Osteocyte (in vitro differentiated cells): ENCODE results near the gene CDH13. TPM values are rescaled to one million over a fixed set of nuclear protein-coding genes. Genes with fewer than 3 reads are reported as not detected.

Source experiments
- DNase-seq: peaks from one replicate; pipeline ENCODE4 v3.0.0; 2021; ENCODE audit warnings: mixed read lengths; ENCODE audit not compliant: unreplicated experiment; ENCODE audit errors: extremely low spot score
- H3K27ac Mint-ChIP-seq: one replicate; pipeline ENCODE4 v1.8.0; 2021; ENCODE audit warnings: mild to moderate bottlenecking, mixed read lengths; ENCODE audit not compliant: unreplicated experiment
- H3K27me3 Mint-ChIP-seq: one replicate; pipeline ENCODE4 v1.8.0; 2021; ENCODE audit warnings: mixed read lengths; ENCODE audit not compliant: unreplicated experiment
- H3K36me3 Mint-ChIP-seq: one replicate; pipeline ENCODE4 v1.8.0; 2021; ENCODE audit warnings: mixed read lengths; ENCODE audit not compliant: unreplicated experiment
- H3K4me1 Mint-ChIP-seq: one replicate; pipeline ENCODE4 v1.8.0; 2021; ENCODE audit warnings: mixed read lengths; ENCODE audit not compliant: unreplicated experiment
- H3K4me3 Mint-ChIP-seq: one replicate; pipeline ENCODE4 v1.8.0; 2021; ENCODE audit warnings: mild to moderate bottlenecking, moderate library complexity, mixed read lengths; ENCODE audit not compliant: unreplicated experiment
- H3K9me3 Mint-ChIP-seq: one replicate; pipeline ENCODE4 v1.8.0; 2021; ENCODE audit warnings: mixed read lengths; ENCODE audit not compliant: unreplicated experiment
- microRNA-seq: library from miRNA; unstranded; fragments of <30 nt; microRNA quantifications from one replicate; pipeline ENCODE4 v1.1.0, GENCODE V29; 2020; ENCODE audit not compliant: unreplicated experiment
- total RNA-seq: library from RNA; stranded (reverse); gene quantifications from 2 replicates; pipeline ENCODE4 v1.2.1, GENCODE V29; 2021
- TF ChIP-seq, protein P1 (sequence below): fragments of 200-600 bp; sonication (generic); IDR thresholded peaks from 2 replicates; pipeline ENCODE4 v1.5.0; 2021; ENCODE audit warnings: antibody characterized with exemption, mild to moderate bottlenecking, moderate library complexity

Gene CDH13
- total RNA-seq, 1 donor from 2014 or later: 27.0 TPM

DNA sequence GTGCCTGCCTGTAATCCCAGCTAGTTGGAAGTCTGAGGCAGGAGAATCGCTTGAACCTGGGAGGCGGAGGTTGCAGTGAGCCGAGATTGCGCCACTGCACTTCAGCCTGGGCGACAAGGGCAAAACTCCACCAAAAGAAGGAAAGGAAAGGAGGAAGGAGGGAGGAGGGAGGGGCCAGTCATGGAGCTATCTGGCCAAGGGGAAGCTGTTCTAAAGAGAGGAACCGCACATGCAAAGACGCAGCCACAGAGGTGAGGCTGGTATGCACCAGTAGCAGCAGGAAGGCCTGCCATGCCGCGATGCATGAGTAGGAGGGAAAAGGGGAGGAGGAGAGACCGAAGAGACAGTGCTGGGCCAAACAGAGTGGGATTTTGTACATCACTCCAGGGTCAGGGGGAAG, 1216.9 kb downstream of the CDH13 start:
- TF ChIP-seq, protein P1, sequence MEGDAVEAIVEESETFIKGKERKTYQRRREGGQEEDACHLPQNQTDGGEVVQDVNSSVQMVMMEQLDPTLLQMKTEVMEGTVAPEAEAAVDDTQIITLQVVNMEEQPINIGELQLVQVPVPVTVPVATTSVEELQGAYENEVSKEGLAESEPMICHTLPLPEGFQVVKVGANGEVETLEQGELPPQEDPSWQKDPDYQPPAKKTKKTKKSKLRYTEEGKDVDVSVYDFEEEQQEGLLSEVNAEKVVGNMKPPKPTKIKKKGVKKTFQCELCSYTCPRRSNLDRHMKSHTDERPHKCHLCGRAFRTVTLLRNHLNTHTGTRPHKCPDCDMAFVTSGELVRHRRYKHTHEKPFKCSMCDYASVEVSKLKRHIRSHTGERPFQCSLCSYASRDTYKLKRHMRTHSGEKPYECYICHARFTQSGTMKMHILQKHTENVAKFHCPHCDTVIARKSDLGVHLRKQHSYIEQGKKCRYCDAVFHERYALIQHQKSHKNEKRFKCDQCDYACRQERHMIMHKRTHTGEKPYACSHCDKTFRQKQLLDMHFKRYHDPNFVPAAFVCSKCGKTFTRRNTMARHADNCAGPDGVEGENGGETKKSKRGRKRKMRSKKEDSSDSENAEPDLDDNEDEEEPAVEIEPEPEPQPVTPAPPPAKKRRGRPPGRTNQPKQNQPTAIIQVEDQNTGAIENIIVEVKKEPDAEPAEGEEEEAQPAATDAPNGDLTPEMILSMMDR: no peak
- H3K27ac Mint-ChIP-seq: no peak overlapping the region
- H3K4me1 Mint-ChIP-seq: peaks cover 11% of the 10 kb centered on the region
- peaks cover 2% of the 10 kb centered on the region for H3K27me3 Mint-ChIP-seq
- no peak overlapping the region for H3K4me3 Mint-ChIP-seq
- no peak for DNase-seq
- no peaks in the 10 kb centered on the region for H3K36me3 Mint-ChIP-seq
- H3K9me3 Mint-ChIP-seq: no peaks in the 10 kb centered on the region

DNA sequence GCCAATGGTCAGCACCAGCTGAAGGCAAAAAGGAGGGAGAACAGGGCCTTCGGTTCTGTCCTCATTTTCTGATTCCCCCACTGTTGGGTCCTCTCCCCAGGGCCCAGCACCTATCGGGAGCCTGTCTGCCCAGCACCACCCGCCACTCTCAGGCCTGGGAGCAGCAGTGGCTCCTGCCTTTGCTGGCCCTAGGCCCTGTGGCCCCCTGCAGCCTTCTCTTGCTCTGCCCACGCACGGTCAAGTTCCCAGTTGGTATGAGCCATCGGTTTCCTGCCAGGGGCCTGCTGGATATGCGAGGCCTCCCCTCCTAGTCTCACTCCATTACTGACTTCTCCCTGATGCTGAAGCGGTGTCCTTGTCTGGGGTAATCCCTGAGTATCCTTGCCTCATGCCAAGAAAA, 1218.5 kb downstream of the CDH13 start:
- peaks cover 2% of the 10 kb centered on the region for H3K27me3 Mint-ChIP-seq
- no peaks in the 10 kb centered on the region for H3K36me3 Mint-ChIP-seq
- H3K9me3 Mint-ChIP-seq: no peaks in the 10 kb centered on the region
- no peak for DNase-seq
- TF ChIP-seq, protein P1: no peak
- no peak overlapping the region for H3K4me3 Mint-ChIP-seq
- no peak overlapping the region for H3K27ac Mint-ChIP-seq
- peaks cover 9% of the 10 kb centered on the region for H3K4me1 Mint-ChIP-seq

DNA sequence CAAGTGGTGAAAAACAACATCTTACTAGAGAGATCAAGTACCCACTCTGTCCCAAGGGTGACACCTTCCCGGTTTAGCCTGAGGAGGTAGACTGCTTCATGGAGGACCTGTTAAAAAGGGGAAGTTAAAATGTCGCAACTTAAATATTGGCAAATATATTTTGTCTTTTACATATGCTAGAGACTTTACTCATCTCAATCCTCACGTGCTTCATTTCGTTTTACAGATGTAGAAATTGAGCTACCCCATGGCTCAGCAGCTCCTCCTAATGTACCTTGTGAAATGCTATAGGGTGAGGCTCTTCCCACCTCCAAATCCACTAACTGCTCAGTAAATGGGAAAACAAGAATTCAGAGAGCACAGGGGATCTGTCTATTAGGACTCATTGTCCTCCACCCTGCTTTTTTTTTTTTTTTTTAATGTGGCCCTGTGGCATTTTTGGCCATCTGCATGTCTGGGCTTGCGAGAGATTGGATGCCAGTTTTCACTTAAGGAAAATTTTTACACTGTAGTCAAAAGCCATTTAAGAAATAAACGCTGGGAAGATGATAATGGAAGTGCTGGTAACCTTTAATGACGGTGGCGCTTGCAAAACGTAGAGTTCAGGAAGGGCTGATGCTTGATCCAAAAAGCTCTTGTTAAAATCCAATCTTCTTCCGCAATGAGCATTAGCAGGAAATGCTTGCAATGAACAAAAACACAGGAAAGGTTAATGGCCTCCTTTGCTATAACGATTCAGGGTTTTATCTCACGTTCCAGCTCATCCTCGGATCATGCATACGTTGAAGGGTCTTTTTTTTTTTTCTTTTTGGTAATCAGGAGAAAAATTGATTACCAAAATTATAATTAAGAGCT, 1220.8 kb downstream of the CDH13 start:
- H3K27ac Mint-ChIP-seq: no peak overlapping the region
- no peaks in the 10 kb centered on the region for H3K9me3 Mint-ChIP-seq
- H3K4me1 Mint-ChIP-seq: peaks cover 9% of the 10 kb centered on the region
- peaks cover 7% of the 10 kb centered on the region for H3K27me3 Mint-ChIP-seq
- no peak overlapping the region for H3K4me3 Mint-ChIP-seq
- TF ChIP-seq, protein P1: no peak
- H3K36me3 Mint-ChIP-seq: no peaks in the 10 kb centered on the region
- DNase-seq: no peak

DNA sequence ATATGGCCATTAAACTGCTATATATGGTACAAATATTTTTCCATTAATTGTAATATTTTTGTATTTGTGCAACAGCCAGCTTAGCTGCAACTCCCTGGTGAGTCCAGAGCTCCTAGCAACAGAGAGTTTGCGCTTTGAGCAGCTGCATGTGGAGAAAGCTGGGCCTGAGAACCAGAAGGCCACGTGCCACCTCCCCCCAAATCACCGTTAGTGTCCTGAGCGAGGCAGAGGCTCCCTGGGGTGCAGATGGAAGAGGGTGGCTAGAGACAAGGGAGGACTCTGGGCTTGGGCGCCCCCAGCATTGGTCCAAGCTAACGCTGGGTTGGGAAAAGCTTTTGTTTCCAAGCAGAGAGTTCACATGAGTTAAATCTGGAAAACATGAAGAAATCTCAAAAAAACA, 1222.7 kb downstream of the CDH13 start:
- TF ChIP-seq, protein P1: no peak
- Mint-ChIP-seq H3K27ac (no peak overlapping the region), H3K4me3 (no peak overlapping the region), H3K9me3 (no peaks in the 10 kb centered on the region), H3K27me3 (peaks cover 15% of the 10 kb centered on the region), H3K36me3 (no peaks in the 10 kb centered on the region), H3K4me1 (peaks cover 9% of the 10 kb centered on the region)
- peak; percentile 65 for DNase-seq

Small RNA genes lying within 50 kb of the gene (microRNA-seq; reads per million reads assigned to microRNA genes)
- gene MIR3182: not detected
- not detected for gene MIR8058
